ENCODE data around the gene ZNF423.

The ZNF423 gene

DNA sequence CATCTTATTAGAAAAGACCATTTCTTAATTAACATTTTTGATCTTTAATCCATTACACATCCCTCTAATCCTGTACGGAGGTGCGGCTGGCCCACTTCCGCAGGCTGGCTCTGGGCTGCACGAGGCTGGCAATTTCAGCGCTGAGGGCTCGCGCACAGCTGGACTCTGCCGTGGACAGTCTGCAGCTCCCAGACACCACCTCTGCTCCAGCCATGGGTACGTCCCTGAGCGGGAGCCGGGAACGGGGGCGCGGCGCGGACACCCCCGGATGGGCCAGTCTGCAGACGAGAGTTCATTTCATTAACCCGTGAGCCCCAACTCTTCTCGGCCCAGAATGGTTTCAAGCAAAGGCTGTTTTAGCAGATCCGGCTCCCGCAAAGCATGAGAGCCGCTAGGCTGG is 87.9 kb downstream of the ZNF423 start:
- Histone ChIP-seq H3K9me3 (ENCODE audit: control insufficient read depth, insufficient read depth, low read length) (no peaks in the 10 kb centered on the region), H3K27ac (ENCODE audit: low read depth, low read length) (no peak overlapping the region), H3K4me1 (ENCODE audit: control insufficient read depth, insufficient read depth, low read length) (peaks cover 6% of the 10 kb centered on the region; the same call in 1 of the 2 replicates), H3K4me3 (ENCODE audit: low read depth, low read length) (no peak overlapping the region), H3K27me3 (ENCODE audit: control insufficient read depth, insufficient read depth, low read length) (no peaks in the 10 kb centered on the region), H3K9ac (ENCODE audit: low read depth, low read length) (no peak overlapping the region), H3K36me3 (ENCODE audit: control insufficient read depth, insufficient read depth, low read length) (peaks cover 2% of the 10 kb centered on the region; the same call in 1 of the 2 replicates)

DNA sequence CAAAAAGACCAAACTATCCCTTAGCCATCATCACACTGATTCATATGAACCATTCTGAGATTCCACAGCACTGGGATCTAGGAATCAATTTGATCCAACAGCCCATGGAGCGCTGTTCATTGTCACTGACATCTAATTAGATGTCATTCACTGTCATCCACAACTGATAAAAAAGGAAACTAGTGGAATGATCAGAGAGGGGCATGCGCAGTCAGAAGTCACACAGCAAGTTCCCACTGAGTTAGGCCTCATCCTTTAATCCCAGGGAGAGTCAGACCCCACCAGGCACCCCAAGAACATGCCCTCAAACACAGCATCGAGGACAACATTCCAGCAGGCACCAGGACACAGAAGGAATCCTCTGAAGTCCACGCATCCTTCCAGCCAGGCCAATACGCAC is 88.5 kb downstream of the ZNF423 start:
- Histone ChIP-seq H3K36me3 (ENCODE audit: control insufficient read depth, insufficient read depth, low read length) (peaks cover 2% of the 10 kb centered on the region; the same call in 1 of the 2 replicates), H3K9me3 (ENCODE audit: control insufficient read depth, insufficient read depth, low read length) (no peaks in the 10 kb centered on the region), H3K4me1 (ENCODE audit: control insufficient read depth, insufficient read depth, low read length) (peaks cover 6% of the 10 kb centered on the region; the same call in 1 of the 2 replicates), H3K9ac (ENCODE audit: low read depth, low read length) (no peak overlapping the region), H3K27ac (ENCODE audit: low read depth, low read length) (no peak overlapping the region), H3K27me3 (ENCODE audit: control insufficient read depth, insufficient read depth, low read length) (no peaks in the 10 kb centered on the region), H3K4me3 (ENCODE audit: low read depth, low read length) (no peak overlapping the region)

DNA sequence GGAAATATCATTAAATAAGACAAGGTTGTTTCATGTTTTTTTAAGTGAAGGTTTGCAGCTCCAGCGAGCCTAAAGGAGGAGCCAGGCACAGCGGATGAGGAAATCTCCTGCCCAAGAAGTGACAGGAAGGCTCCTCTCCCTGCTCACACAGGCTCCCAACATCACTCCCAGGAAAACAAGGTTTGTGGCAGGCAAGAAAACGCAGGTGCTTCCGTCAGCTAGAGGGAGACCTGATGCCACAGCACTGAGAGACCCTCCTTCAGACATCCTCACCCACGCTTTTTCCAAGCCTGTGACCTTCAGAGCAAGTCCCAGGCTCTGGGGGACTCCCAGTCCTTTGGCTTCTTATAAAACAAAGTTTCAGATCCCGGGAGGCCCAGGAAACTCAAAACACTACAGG is 89.7 kb downstream of the ZNF423 start:
- no peaks in the 10 kb centered on the region for H3K36me3 ChIP-seq (ENCODE audit: control insufficient read depth, insufficient read depth, low read length)
- H3K9ac ChIP-seq (ENCODE audit: low read depth, low read length): no peak overlapping the region
- no peaks in the 10 kb centered on the region for H3K27me3 ChIP-seq (ENCODE audit: control insufficient read depth, insufficient read depth, low read length)
- H3K9me3 ChIP-seq (ENCODE audit: control insufficient read depth, insufficient read depth, low read length): no peaks in the 10 kb centered on the region
- H3K4me3 ChIP-seq (ENCODE audit: low read depth, low read length): no peak overlapping the region
- H3K27ac ChIP-seq (ENCODE audit: low read depth, low read length): peak overlapping the region; percentile 32
- peaks cover 6% of the 10 kb centered on the region; the same call in 1 of the 2 replicates for H3K4me1 ChIP-seq (ENCODE audit: control insufficient read depth, insufficient read depth, low read length)

DNA sequence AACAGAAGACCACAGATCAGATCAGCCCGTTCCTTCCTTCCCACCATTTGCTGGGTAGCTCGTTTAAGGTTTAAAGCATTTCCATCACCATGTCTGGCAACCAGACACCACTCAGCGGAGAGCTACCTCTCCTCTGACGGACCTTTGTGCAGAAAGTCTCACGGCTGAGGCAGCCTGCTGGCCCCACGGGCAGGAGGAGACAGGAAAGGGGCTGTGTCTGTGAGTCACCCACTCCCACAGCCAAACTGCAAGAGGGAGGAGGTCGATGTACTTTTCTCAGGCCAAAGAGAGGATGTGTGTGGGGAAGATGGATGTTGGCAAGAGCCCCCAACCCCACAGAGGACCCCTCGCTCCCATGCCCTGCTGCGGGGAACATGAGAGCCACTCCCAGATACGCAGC is 92.1 kb downstream of the ZNF423 start:
- Histone ChIP-seq H3K4me1 (ENCODE audit: control insufficient read depth, insufficient read depth, low read length) (peaks cover 10% of the 10 kb centered on the region; the same call in 1 of the 2 replicates), H3K9ac (ENCODE audit: low read depth, low read length) (no peak overlapping the region), H3K36me3 (ENCODE audit: control insufficient read depth, insufficient read depth, low read length) (no peaks in the 10 kb centered on the region), H3K27ac (ENCODE audit: low read depth, low read length) (no peak overlapping the region), H3K4me3 (ENCODE audit: low read depth, low read length) (no peak overlapping the region), H3K27me3 (ENCODE audit: control insufficient read depth, insufficient read depth, low read length) (no peaks in the 10 kb centered on the region), H3K9me3 (ENCODE audit: control insufficient read depth, insufficient read depth, low read length) (no peaks in the 10 kb centered on the region)

DNA sequence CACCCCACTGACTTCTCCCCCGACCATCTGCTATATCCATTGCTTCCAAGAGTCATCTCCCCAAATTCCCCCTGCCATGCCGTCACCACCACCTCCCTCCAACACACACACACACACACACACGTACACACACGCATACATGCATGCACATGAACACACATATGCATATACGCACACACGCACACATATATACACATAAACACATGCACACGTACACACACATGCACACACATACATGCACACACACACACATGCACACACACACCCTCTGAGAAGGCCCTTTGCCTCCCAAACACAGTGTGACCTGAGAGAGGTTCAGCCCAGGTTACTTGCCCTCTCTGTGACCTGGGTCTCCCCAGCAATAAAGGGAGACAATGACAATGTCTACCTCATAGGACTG is 95.1 kb downstream of the ZNF423 start:
- H3K4me1 ChIP-seq (ENCODE audit: control insufficient read depth, insufficient read depth, low read length): peaks cover 22% of the 10 kb centered on the region
- no peaks in the 10 kb centered on the region for H3K36me3 ChIP-seq (ENCODE audit: control insufficient read depth, insufficient read depth, low read length)
- no peak overlapping the region for H3K9ac ChIP-seq (ENCODE audit: low read depth, low read length)
- no peak overlapping the region for H3K4me3 ChIP-seq (ENCODE audit: low read depth, low read length)
- H3K27ac ChIP-seq (ENCODE audit: low read depth, low read length): no peak overlapping the region
- no peaks in the 10 kb centered on the region for H3K27me3 ChIP-seq (ENCODE audit: control insufficient read depth, insufficient read depth, low read length)
- no peaks in the 10 kb centered on the region for H3K9me3 ChIP-seq (ENCODE audit: control insufficient read depth, insufficient read depth, low read length)

DNA sequence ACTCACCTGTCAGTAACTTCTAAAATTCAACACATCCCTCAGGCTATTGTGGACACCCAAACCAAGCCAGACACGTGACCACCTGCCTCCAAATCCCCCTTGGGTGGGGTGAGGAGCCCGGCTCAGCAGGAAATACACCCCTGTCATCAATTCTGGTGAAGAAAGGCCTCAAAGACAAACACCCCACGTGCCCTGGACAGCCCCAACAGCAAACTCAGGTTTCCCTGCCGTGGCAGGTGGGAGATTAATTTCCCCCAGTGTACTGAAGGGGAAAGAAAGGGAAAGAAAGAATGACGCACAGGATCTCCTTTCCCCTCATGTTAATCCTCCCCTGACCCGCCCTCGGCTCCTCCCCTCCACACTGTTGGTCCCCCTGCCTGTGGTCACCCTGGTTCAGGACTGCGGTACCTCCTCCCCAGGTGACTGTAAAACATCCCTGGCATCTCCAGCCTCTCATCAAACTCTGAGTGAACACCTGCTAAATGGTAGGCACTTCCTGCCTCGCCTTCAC is 98.3 kb downstream of the ZNF423 start:
- Histone ChIP-seq H3K27ac (ENCODE audit: low read depth, low read length) (peak overlapping the region; percentile 70), H3K36me3 (ENCODE audit: control insufficient read depth, insufficient read depth, low read length) (no peaks in the 10 kb centered on the region), H3K27me3 (ENCODE audit: control insufficient read depth, insufficient read depth, low read length) (no peaks in the 10 kb centered on the region), H3K4me1 (ENCODE audit: control insufficient read depth, insufficient read depth, low read length) (peaks cover 41% of the 10 kb centered on the region), H3K4me3 (ENCODE audit: low read depth, low read length) (no peak overlapping the region), H3K9me3 (ENCODE audit: control insufficient read depth, insufficient read depth, low read length) (no peaks in the 10 kb centered on the region), H3K9ac (ENCODE audit: low read depth, low read length) (no peak overlapping the region)

DNA sequence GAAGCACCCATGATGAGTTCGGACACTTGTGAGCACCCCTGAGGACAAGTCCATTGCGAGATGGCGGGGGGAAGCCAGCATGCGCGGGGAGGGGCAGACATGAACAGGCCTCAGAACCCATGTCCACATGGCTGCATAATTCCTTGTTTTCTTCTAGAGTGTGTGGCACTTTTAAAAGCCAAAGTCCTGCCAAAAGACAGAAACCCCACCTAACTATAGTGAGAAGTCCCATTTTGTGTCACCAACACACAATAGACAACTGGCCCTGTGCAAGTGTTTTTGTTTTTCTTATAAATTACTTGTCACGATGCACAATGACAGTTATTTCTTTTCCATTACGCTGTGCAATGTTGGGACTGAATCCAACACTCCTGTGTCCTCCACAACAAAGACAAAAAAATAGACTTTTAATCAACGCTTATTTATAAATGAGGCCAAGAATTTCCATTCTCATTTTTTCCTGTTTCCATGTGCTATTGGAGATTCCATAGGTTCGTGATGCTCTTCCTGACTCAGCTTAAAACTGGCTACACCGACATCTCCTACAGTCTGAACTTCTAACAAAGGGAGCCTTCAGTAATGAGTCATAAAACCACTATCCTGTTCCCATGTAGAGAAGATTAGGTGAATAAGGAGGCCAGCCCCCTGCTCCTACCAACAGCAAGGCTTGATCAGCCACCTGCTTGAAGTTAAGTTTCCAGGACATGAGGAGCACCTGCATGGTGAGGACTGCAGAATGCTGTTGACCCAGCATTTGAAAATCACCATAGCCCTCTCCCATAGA is 98.9 kb downstream of the ZNF423 start:
- Histone ChIP-seq H3K9me3 (ENCODE audit: control insufficient read depth, insufficient read depth, low read length) (no peaks in the 10 kb centered on the region), H3K4me3 (ENCODE audit: low read depth, low read length) (no peak overlapping the region), H3K4me1 (ENCODE audit: control insufficient read depth, insufficient read depth, low read length) (peaks cover 41% of the 10 kb centered on the region), H3K27ac (ENCODE audit: low read depth, low read length) (peak overlapping the region; percentile 70), H3K9ac (ENCODE audit: low read depth, low read length) (no peak overlapping the region), H3K27me3 (ENCODE audit: control insufficient read depth, insufficient read depth, low read length) (no peaks in the 10 kb centered on the region), H3K36me3 (ENCODE audit: control insufficient read depth, insufficient read depth, low read length) (no peaks in the 10 kb centered on the region)

DNA sequence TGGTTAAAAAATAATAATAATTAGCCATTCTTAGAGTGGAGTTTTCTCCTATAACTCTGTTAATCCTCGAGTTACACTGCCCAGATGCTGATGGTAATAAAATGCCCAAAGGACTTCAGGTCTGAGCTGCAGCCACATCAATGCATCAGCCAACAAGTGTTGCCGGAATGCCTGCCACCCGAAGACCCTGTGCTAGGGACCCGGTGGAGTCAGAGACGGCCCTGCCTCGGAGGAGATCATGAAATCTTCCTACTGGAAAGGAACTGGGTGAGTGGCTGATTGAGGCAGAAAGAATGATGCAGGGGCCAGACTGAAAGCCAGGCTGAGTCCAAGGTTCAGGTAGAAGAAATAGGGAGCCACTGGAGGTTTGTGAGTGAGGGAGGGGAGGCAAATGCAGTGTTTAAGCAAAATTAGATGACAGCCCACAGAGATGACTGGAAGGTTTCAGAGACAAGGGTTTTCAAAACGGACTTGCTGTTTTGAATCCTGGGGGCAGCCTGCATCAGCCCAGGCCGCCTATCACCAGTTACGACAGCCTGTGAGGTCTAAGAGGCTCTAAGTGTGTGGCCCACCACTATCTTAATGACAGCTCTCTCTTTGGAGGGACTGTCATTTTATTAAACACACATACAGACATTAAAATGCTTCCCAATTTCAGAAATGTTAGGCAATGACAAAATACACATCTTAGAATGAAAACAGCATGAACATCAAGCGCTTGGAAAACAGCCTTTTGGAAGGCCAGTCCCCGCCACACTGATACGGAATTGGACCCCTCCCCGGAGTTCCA is 100.0 kb downstream of the ZNF423 start:
- Histone ChIP-seq H3K4me1 (ENCODE audit: control insufficient read depth, insufficient read depth, low read length) (peaks cover 41% of the 10 kb centered on the region), H3K27ac (ENCODE audit: low read depth, low read length) (peak overlapping the region; percentile 98), H3K9me3 (ENCODE audit: control insufficient read depth, insufficient read depth, low read length) (no peaks in the 10 kb centered on the region), H3K9ac (ENCODE audit: low read depth, low read length) (no peak overlapping the region), H3K27me3 (ENCODE audit: control insufficient read depth, insufficient read depth, low read length) (no peaks in the 10 kb centered on the region), H3K36me3 (ENCODE audit: control insufficient read depth, insufficient read depth, low read length) (no peaks in the 10 kb centered on the region), H3K4me3 (ENCODE audit: low read depth, low read length) (0 out of 2 replicates have a peak overlapping the region, but pooled peaks have one; percentile 49)

DNA sequence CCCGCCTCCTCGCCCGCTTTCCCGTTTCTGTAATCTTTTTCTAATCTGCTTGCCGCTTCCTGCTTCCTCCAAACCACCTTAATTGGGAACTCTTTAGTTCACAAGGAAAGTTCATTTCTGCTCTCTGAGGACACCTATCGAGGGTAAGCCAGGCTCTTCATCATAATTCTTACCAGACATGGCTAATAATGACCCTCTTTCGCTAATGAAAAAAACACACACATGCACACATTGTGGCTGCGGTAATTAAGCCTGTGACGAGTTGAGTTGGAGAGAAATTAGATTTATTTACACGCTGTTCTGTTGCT is 100.6 kb downstream of the ZNF423 start:
- peaks cover 46% of the 10 kb centered on the region for H3K4me1 ChIP-seq (ENCODE audit: control insufficient read depth, insufficient read depth, low read length)
- H3K27me3 ChIP-seq (ENCODE audit: control insufficient read depth, insufficient read depth, low read length): no peaks in the 10 kb centered on the region
- peak overlapping the region; percentile 49 for H3K4me3 ChIP-seq (ENCODE audit: low read depth, low read length)

DNA sequence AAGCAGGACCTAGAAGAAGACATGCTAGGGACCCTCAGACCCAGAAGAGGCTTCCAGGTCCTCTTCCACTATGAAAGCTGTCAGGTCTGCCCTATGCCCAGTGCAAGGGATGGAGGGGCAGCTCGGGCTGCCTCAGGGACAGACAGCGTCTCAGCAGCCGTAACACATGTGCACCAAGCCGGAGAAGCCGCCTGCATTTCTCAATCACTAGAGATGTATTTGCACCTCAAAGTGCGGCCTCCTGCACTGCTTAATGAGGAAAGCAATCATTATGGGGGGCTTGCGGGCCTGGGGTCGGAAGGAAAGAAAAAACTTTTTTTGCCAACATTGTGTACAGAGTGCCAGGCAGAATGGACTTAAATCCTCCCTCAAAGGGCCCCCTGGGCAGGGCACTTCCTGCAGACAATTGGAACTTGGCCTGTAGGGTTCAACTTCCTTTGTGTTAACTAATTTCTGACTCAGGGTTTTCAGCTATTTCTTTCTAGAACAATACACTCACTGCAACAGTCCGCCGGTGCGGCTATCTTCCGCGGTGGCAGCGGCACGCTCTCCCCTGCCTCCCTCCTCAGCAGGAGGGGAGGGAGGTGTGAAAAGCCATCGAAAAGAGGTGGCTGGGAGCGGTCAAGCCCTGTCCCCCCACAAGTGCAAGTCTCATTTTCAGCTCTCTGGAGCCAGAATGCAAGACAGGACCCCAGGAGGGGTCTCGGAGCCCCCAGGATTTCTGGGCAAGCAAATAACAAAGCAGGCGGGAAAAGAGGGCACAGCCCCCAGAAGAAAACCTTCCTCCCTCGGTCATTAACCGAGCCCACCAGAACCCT is 101.2 kb downstream of the ZNF423 start:
- Histone ChIP-seq H3K9ac (ENCODE audit: low read depth, low read length) (peak overlapping the region; percentile 58; the same call in 1 of the 2 replicates), H3K36me3 (ENCODE audit: control insufficient read depth, insufficient read depth, low read length) (no peaks in the 10 kb centered on the region), H3K27ac (ENCODE audit: low read depth, low read length) (peak overlapping the region; percentile 98), H3K27me3 (ENCODE audit: control insufficient read depth, insufficient read depth, low read length) (no peaks in the 10 kb centered on the region), H3K4me3 (ENCODE audit: low read depth, low read length) (peak overlapping the region; percentile 49), H3K4me1 (ENCODE audit: control insufficient read depth, insufficient read depth, low read length) (peaks cover 52% of the 10 kb centered on the region), H3K9me3 (ENCODE audit: control insufficient read depth, insufficient read depth, low read length) (no peaks in the 10 kb centered on the region)

More for the DNA sequence above, 100.6 kb downstream of the ZNF423 start:
- Histone ChIP-seq H3K27ac (ENCODE audit: low read depth, low read length) (peak overlapping the region; percentile 98), H3K9me3 (ENCODE audit: control insufficient read depth, insufficient read depth, low read length) (no peaks in the 10 kb centered on the region), H3K36me3 (ENCODE audit: control insufficient read depth, insufficient read depth, low read length) (no peaks in the 10 kb centered on the region), H3K9ac (ENCODE audit: low read depth, low read length) (peak overlapping the region; percentile 58; the same call in 1 of the 2 replicates)

Data from HUES48 (cell line).